ENCODE results near the gene CLIC1.
A peak's percentile ranks its signal among the peaks of the same experiment; 100 is the strongest.

Gene CLIC1

DNA sequence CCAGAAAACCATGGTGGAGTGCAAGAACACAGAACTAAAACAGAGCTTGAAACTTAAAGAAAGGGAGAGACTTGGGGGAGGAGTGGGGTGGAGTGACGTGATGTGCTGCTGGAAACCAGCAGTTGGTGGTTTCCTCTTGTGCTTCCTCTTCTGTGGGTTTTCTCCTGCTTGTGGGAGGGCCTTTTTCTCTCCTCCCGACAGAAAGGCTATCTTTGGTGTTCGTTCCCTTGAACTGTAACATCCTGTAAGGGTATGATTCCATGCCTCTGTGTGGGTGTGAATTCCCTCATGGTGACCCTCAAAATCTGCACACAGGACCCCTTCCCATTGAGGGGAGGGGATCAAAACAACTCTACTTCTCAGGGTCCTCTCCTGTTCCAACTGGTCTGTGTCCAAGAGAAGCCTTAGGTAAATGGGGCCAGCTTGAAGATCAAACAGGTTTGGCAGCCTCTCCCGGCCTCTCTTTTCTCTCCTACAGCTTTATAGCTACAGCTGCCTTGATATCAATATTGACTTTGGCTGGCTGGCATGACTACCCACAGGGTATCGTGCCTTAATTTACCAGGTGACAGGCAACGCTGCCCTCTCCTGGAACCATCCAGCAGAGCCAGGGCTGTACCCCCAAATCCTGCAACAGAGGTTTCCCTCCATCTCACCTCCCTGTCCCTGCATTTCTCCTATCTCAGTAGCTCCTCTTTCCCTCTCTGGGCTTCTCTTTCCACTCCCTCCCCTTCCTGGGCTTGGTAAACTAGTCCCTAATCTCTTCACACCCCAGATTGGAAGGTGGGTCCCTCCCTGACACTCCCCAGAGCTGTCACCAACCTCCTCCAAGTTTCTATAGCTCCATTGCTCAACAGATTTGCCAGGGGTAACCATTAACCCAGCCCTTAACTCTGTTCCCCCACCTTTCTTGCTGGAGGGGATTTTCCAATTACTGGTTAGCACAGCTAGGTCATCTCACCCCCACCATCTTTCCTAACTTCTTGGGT lies 2.0 kb upstream of the CLIC1 start:
- DNase-seq (ENCODE audit: low read depth in 3 of 3), result peak in 1 of 3 donors; percentile 47

DNA sequence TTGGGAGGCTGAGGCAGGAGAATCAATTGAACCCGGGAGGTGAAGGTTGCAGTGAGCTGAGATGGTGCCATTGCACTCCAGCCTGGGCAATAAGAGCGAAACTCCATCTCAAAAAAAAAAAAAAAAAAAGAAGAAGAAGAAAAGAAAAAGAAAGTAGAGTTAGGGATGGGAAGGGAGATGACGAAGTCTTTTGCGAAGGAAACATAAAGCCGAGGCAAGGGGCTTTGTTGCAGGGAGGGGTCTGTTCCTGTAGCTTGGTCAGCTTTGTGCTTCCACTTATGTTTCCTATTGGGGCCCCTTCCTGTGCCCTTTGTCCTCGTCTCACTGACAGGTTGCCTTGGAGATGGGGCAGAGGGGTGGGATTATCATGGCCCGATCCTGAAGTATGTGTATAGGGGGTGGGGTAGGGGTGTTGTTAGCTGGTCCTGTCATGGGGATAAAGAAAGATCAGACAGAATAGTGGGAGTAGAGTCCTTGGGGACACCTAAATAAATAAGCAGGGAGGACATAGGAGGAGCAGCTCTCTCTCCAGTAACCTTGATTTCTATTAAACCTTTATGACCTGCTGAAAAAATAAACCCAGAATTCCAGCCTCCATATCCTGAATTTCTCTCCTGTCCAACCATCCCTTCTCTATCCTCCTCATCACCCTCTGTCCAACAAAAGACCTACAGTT lies 1.1 kb upstream of the CLIC1 start:
- DNase-seq (ENCODE audit: low read depth in 3 of 3), result no peak

DNA sequence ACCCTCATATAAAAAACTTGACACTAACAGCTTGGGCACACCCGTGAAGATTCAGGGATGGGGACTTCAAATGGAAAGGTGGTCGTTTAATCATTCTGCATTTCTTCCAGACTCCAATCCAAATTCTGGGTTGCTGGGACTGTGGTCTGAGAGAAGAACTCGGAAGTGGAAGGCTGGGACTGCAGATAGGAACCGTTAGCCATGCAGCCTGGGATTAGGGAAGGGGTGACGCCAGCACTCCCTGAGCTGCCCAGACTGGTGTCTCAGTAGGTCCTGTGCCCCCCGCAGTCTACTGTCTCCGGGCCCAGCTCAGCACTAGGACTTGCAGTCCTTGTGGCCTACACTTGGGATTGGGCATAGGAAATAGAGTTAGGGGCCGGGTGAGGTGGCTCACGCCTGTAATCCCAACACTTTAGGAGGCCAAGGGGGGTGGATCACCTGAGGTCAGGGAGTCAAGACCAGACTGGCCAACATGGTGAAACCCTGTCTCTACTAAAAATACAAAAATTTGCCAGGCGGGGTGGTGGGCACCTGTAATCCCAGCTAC lies 511 bp upstream of the CLIC1 start:
- DNase-seq (ENCODE audit: low read depth in 3 of 3), result no peak

DNA sequence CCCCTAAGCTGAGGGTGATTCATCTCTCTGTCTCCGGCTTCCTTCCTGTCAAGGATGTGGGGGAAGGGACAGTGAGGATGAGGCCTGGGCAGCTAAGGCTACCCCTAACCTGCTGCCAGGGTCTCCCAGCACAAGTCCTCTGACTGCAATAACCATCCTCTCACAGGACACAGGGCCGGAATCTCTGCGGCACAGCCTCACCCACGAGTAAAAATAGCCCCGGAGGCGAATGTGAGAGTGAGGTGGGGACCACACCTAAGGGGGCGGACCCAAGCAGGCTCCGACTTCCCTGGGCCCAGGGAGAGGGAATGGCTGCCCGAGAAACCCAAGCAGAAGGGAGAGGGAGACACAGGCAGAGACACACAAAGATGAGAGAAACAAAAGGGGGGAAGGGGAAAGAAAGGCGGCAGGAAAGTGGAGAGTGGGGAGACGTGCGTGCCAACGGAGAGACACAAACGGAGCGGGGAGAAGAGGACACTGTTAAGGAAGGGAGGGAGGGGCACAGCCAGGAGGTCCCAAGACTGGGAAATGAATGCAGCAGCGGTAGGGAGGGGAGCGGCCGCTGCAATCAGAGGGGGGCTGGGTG lies 1.4 kb downstream of the CLIC1 start:
- DNase-seq (ENCODE audit: low read depth in 3 of 3), result peak in 1 of 3 donors; percentile 48

DNA sequence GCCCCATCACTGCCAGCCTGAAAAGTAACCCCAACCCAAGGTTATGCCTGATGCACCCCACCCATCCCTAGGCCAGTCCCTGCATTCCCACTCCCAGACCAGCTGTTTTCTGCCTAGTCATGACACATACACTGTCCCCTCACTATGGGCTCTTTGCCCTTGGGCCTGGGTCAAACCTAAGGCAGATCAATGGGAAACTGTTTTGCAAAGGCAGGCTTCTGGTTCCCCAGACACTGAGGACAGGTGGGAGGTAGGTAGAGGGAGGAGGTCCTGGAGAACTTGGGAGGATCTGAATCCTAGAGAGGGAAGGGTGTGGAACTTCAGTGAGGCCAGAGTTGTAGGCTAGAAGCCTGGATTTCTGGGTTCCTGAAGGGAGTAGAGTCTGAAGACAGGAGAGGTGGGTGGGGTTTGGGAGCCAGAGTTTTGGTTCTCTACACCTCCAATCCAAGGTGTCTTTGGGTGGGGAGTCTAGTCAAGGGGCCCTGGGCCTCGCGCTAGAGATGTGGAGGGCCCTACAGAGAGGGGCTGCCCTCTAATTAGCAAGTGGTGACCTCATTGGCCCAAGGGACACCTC lies 2.0 kb downstream of the CLIC1 start:
- no peak for DNase-seq (ENCODE audit: low read depth in 3 of 3)

DNA sequence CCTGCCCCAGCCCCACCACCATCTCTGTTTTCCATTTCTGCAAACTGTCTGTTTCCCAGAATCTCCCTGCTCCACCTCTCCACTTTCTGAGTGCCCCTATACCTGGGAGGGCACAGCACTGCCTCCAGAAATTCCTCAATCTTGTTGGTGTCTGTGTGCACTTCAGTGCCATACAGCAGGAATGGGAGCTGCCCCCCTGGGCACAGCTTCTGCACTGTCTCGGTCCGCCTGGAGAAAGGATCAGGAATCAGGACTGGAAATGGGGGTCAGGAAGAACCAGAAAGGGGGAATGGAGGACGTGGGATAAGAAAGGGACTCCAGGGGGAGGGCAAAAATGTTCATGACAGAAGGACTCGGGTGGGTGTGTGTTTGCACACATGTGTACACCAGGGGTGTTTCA lies 2.6 kb downstream of the CLIC1 start:
- DNase-seq (ENCODE audit: low read depth in 3 of 3), result no peak

DNA sequence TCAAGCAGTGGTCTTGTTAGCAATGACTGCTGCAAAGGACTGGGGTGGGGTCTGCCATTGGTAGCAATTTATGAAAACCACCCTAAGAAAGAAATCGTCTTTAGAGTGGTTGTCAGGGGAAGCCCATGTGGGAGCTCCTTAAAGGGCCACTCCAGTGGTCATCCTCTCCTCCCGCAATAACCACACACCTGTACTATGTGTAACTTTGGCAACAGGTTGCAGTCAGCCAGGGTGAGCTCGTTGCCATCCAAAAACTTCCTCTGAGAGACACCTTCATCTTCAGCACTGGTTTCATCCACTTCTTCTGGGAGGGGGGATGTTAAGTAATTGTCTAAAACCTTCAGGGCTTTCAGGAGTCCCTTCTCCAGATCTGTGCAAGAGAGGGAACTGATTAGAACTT lies 4.3 kb downstream of the CLIC1 start:
- no peak for DNase-seq (ENCODE audit: low read depth in 3 of 3)

DNA sequence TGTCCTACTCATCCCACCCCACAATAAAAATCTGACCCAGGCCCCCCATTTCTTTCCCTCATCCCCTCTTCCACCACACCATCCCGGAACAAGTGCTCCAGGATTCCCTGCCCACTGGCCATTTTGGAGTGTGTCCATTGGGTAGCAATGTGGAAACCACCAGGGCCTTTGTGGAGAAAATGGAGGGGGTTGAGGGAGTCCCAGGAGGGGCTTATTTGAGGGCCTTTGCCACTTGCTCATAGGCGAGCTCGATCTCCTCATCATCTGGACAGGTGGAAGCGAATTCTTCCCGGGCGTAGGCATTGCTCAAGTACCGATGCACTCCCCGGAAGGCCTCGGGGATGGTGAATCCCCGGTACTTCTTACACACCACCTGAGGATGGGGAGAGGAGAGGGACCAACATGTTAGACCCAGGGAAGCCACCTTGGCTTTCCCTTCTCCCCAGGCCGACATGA lies 5.7 kb downstream of the CLIC1 start:
- no peak for DNase-seq (ENCODE audit: low read depth in 3 of 3)

DNA sequence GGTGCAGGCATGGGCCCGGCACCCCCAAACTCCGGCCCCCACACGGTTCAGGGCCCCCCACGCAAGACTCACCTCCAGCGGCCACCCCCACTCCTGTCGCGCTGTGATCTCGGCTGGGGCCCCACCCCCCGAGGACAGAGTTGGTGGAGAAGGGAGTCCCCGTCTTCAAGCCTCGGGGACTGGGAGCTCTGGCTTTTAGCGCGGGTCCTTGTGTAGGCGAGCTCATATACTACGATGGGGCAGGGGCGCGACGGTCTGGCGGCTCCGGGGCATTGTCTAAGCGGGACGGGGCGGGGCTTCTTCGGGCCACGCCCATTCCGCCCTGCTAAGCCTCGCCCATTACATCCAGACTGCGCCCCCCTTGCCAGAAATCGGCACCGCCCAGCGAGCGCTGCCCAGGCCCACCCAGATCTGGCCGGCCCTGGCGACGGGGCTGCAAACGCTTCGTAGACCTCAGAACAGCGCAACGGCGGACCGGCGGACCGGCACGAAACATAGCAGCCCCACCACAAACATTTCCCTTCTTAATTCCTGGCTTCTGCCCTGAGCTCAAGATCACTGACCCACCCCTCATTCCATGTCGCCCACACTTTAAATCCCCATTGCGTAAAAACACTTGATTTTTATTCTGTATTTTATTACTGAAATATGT lies 6.2 kb downstream of the CLIC1 start:
- DNase-seq (ENCODE audit: low read depth in 3 of 3), result peak in 1 of 3 donors; percentile 53

DNA sequence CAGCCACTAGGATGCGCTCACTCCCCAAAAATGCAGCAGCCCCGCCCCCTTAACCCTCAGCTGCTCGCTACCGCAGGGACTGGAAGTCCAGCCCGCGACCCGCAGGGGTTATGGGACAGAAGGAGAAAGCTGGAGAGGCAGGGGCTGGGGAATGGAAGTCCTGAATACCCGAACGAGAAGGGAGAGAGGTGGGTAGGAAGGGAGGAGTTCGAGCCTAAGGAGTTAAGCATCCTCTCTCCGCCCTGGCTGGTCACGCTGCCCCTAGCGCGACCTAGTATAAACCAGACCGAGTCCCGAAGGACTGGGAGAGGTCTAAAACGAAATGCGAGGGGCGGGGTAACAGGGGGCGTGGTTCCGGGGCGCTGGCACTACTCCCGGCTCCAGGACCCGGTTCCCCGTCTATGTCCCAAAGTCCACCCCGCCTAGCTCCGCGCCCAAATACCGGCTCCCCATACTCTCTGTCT lies 6.8 kb downstream of the CLIC1 start:
- peak in 2 of 3 donors; percentile 55 to 78 for DNase-seq (ENCODE audit: low read depth in 3 of 3)

DNA sequence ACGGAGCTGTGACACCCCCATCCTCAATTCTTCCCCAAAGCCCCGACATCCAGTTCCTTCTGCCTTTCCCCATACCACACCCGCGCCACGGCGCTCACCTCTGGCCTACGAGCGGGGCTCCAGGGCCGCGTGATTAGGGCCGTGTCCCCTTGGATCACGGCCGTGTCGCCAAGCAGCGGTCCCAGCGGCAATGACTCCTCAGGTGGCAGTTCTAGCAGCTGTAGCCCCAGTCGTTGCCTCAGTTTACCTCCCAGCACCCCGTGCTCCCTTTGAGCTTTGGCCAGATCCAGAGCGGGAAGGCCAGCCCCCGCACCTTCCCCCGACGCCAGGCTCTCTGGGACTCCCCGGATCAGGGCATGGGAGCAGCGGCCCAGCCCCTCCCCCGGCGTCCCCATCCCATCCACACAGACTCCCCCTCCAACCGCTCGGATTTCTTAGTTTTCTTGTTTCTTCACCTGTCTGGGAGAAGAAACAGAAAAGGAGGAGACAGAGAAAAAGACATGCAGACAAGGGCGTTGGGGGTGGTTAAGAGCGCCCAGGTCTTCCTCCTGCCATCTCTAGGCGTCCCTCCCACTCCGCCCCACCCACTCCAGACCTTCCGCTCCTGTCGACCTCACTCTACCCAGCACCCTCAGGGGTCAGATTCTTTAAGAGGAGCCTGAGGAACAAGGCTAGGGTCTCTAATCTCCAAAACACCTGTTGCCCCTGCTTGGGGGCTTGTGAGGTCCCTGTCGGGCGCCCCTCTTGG lies 7.4 kb downstream of the CLIC1 start, which contains the start of gene DDAH2:
Gene DDAH2, minus strand, starts transcription at position 533 of the 748 bp plus-strand sequence. Its CDS starts 138 bp downstream, at position 395.
- DNase-seq (ENCODE audit: low read depth in 3 of 3), result no peak

DNA sequence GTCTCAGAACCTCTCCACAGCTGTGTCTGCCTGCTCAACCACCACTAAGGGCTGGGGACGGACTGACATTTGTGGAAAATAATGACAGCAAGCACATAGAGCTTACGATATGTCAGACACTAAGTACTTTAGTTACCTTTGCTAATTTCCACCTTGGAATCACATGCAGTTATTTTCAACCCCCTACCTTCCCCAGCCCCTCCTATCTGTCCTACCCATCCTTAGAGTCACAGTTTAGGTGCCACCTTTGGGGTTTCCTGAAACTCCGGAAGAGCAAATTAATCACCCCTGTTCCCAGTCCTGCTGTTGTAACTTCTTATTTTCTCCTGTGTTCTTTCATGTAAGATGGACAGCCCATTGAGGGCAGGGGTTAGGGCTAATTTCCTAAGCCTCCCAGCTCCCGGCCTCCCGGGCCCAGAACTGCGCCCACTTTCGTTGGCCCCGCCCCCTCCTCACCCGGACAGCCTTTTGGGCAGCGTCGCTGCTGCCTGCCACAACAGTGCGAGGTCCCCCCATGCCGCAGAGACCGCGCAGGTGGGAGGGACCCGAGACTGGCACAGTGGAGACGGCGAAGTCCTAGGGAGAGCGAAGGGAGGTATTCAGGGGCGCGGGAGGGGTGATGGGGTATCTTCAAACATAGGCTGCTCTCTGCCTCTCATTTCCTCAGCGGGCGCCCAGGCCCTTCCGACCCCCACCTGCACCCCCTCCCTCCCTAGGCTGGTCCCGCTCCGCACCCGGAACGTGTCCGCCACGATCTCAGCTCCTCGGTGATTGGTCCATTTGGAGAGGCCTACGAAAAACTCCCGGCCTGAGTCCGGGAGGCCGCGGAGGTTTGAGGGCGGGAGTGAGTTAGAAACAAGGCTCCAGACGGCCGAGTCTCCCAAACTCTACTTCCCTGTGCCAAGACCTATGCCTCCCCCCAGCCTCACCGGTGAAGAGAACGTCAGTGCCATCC lies 8.3 kb downstream of the CLIC1 start:
- no peak for DNase-seq (ENCODE audit: low read depth in 3 of 3)

DNA sequence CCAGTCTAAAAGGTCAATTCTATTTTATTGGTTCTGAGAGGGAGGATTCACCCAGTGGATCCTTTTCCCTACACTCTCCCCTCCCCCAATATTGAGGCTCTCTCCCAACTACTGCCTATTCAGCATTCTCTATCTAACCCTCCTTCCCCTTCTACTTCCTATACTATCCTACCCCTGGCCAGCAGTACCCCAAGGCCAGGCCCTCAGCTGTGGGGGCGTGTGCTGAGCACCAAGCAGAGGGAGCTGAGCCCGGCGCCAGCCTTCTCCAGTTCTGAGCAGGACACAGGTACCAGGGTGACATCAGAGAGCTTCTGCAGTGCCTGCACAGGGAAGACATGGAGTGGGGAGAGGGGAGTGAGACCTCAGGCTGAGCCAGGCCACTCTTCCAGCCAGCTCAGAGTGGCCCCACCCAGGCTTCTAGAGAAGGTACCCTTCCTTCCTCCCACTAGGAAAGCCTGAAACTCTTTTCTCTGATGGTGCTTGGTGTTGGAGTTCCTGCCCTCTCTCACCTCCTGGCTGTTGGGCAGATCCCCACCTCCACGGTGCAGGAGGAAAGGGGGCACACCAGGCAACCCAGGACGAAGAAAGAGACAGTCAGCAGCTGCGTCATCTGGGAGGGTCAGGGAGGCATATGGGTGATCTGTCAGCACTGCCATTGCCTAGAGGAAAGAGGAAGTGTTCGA lies 9.2 kb downstream of the CLIC1 start:
- no peak for DNase-seq (ENCODE audit: low read depth in 3 of 3)

DNA sequence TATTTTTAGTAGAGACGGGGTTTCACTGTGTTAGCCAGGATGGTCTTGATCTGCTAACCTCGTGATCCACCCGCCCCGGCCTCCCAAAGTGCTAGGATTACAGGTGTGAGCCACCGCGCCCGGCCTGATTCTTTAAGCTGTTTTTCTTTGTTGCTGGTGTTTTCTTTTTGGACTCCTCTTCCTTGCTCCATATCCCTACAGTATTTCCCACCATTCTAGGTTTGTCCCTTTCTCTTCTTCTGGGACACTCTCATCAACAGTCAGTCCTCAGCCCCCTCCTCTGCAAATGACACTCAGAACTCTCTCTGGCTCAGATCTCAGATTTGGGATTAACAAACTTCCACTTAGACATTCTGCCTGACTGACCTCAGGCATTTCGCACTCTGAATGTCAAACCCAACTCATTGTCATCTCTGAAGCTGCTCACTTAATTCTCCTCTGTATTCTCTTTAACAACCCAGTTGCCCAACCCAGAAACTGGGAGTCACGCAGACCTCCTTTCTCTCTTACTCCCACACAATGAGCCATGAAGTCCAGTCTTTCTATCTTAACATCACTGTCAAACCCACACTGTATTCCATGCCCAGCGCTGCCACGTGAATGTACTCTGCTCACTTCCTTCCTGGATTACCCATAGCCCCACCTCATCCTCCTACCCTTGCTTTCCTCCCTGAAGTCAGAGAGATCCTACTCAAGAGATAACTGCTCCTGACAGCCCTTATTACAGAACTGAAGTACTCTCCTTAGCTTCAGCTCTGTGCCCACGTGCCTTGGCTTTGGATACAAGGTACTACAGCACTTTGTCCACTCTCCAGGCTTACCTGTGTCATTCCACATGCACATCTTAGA lies 10.6 kb downstream of the CLIC1 start:
- no peak for DNase-seq (ENCODE audit: low read depth in 3 of 3)

DNA sequence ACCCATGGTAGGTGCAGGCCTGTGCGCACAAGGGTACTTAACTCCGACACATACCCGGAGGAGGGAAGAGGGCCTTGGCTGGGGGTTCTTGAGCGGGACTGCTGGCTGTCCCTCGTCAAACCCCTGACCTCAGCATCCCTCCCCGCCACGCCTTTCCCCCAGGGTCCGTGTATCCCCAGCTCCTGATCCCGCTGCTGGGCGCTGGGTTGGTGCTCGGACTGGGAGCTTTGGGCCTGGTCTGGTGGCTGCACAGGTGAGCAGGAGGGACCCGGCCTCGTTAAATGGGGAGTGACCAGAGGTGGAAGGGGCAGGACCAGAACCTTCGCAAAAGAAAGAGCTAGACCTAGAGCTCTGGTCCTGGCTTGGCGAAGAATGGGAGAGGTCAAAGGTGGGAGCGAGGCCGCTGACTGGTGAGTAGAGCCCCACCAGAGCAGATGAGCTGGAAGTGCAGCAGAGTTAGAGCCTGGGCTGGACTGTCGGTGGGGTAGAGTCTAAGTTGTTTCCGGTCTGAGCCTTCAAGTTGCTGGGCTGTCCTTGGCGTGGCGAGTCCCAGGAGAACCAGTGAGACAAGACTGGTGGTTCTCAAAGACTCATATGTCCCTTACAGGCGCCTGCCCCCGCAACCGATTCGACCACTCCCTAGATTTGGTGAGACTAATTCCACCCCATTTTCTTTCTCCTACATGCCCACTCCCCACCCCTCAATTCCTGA lies 12.2 kb downstream of the CLIC1 start:
- DNase-seq (ENCODE audit: low read depth in 3 of 3), result no peak

DNA sequence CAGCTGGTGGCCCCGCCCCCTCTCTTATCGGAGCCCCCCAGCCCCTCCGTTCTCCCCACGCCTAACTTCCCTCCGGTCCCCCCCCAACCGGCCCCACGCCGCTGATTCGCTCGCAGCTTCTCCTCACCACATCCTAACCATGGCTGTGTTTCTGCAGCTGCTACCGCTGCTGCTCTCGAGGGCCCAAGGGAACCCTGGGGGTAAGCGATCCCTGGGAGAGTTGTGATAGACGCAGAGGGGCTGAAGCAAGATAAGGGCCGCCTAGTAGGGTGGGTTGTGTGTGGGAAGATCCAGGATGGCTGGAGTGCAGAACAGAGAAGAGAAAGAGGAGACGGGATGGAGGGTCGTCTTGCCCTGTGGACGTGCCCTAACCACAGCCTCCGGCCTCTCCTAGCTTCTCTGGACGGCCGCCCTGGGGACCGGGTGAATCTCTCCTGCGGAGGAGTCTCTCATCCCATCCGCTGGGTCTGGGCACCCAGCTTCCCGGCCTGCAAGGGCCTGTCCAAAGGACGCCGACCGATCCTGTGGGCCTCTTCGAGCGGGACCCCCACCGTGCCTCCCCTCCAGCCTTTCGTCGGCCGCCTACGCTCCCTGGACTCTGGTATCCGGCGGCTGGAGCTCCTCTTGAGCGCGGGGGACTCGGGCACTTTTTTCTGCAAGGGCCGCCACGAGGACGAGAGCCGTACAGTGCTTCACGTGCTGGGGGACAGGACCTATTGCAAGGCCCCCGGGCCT lies 12.9 kb downstream of the CLIC1 start, which contains the start of gene MPIG6B:
Gene MPIG6B, plus strand, starts transcription at position 129 of the 735 bp plus-strand sequence. Its CDS starts 11 bp downstream, at position 140.
- no peak for DNase-seq (ENCODE audit: low read depth in 3 of 3)

Data from stimulated activated CD4-positive, alpha-beta T cell treated with anti-CD3 and anti-CD28 coated beads, TNF-alpha, amount 100 ng/mL, for 48 hours (primary cell).